ENCODE measurements around the gene MAGEA9. TPM values are rescaled to one million over a fixed set of nuclear protein-coding genes. Genes with fewer than 3 reads are reported as not detected.
A peak's percentile ranks its signal among the peaks of the same experiment; 100 is the strongest.

MAGEA9 gene
- total RNA-seq, 1 experiment from 2014 or later: not detected

DNA sequence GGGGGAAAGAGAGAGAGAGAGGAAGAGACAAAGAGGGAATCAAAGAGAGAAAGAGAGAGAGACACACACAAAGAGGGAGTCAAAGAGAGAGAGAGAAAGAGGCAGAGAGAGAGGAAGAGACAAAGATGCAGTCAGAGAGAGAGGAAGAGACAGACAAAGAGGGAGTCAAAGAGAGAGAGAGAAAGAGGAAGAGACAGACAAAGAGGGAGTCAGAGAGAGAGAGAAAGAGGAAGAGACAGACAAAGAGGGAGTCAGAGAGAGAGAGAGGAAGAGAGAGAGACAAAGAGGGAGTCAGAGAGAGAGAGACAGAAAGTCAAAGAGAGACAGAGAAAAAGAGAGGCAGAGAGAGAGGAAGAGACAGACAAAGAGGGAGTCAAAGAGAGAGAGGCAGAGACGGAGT, 45.5 kb downstream of the MAGEA9 start (continued):
- no peak for TF ChIP-seq ZNF219 (CRISPR knock-in tag; IDR thresholded peaks at IDR 0.05; ENCODE audit: borderline replicate concordance)
- TF ChIP-seq, protein P1, sequence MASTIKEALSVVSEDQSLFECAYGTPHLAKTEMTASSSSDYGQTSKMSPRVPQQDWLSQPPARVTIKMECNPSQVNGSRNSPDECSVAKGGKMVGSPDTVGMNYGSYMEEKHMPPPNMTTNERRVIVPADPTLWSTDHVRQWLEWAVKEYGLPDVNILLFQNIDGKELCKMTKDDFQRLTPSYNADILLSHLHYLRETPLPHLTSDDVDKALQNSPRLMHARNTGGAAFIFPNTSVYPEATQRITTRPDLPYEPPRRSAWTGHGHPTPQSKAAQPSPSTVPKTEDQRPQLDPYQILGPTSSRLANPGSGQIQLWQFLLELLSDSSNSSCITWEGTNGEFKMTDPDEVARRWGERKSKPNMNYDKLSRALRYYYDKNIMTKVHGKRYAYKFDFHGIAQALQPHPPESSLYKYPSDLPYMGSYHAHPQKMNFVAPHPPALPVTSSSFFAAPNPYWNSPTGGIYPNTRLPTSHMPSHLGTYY (CRISPR knock-in tag; IDR thresholded peaks at IDR 0.05): no peak
- TF ChIP-seq SMAD3 (CRISPR knock-in tag; IDR thresholded peaks at IDR 0.05; ENCODE audit: borderline replicate concordance): no peak

DNA sequence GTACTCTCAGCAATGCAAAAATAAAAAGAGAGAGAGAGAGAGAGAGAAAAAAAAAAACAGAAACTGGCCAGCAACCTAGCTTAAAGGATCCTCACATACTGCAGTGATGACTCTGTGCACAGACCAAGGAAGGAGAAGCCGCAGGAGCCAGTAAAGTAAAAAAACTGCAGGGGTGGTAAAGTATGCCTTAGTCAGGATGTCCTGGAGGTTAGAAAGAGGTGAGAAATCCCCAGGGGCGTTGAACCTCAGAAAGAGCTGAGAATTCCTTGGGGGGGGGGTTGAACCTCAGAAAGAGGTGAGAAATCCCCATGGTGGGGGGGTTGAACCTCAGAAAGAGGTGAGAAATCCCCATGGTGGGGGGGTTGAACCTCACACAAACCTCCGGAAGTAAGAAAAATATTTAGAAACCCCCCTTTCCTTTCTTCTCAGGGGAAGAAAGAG, 48.0 kb downstream of the MAGEA9 start:
- TF ChIP-seq CREM (CRISPR knock-in tag; IDR thresholded peaks at IDR 0.05) (no peak), CBFB (CRISPR knock-in tag; IDR thresholded peaks at IDR 0.05; ENCODE audit: low read depth) (no peak), NFYB (CRISPR knock-in tag; conservative IDR thresholded peaks at IDR 0.05; ENCODE audit: low read depth) (no peak), NR3C1 (CRISPR knock-in tag; conservative IDR thresholded peaks at IDR 0.05; ENCODE audit: low read depth) (no peak), OVOL2 (CRISPR knock-in tag; IDR thresholded peaks at IDR 0.05; ENCODE audit: borderline replicate concordance) (no peak), RORB (CRISPR knock-in tag; IDR thresholded peaks at IDR 0.05) (no peak), EMX1 (CRISPR knock-in tag; IDR thresholded peaks at IDR 0.05) (no peak), TEAD1 (CRISPR knock-in tag; IDR thresholded peaks at IDR 0.05) (no peak), FOXP1 (CRISPR knock-in tag; IDR thresholded peaks at IDR 0.05; ENCODE audit: borderline replicate concordance) (no peak), SMAD4 (CRISPR knock-in tag; IDR thresholded peaks at IDR 0.05) (no peak)
- TF ChIP-seq, protein P2, sequence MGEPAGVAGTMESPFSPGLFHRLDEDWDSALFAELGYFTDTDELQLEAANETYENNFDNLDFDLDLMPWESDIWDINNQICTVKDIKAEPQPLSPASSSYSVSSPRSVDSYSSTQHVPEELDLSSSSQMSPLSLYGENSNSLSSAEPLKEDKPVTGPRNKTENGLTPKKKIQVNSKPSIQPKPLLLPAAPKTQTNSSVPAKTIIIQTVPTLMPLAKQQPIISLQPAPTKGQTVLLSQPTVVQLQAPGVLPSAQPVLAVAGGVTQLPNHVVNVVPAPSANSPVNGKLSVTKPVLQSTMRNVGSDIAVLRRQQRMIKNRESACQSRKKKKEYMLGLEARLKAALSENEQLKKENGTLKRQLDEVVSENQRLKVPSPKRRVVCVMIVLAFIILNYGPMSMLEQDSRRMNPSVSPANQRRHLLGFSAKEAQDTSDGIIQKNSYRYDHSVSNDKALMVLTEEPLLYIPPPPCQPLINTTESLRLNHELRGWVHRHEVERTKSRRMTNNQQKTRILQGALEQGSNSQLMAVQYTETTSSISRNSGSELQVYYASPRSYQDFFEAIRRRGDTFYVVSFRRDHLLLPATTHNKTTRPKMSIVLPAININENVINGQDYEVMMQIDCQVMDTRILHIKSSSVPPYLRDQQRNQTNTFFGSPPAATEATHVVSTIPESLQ (CRISPR knock-in tag; IDR thresholded peaks at IDR 0.05): no peak
- TF ChIP-seq, protein P3, sequence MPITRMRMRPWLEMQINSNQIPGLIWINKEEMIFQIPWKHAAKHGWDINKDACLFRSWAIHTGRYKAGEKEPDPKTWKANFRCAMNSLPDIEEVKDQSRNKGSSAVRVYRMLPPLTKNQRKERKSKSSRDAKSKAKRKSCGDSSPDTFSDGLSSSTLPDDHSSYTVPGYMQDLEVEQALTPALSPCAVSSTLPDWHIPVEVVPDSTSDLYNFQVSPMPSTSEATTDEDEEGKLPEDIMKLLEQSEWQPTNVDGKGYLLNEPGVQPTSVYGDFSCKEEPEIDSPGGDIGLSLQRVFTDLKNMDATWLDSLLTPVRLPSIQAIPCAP (CRISPR knock-in tag; IDR thresholded peaks at IDR 0.05): no peak
- TF ChIP-seq, protein P4, sequence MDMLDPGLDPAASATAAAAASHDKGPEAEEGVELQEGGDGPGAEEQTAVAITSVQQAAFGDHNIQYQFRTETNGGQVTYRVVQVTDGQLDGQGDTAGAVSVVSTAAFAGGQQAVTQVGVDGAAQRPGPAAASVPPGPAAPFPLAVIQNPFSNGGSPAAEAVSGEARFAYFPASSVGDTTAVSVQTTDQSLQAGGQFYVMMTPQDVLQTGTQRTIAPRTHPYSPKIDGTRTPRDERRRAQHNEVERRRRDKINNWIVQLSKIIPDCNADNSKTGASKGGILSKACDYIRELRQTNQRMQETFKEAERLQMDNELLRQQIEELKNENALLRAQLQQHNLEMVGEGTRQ (CRISPR knock-in tag; IDR thresholded peaks at IDR 0.05): no peak
- TF ChIP-seq, protein P5, sequence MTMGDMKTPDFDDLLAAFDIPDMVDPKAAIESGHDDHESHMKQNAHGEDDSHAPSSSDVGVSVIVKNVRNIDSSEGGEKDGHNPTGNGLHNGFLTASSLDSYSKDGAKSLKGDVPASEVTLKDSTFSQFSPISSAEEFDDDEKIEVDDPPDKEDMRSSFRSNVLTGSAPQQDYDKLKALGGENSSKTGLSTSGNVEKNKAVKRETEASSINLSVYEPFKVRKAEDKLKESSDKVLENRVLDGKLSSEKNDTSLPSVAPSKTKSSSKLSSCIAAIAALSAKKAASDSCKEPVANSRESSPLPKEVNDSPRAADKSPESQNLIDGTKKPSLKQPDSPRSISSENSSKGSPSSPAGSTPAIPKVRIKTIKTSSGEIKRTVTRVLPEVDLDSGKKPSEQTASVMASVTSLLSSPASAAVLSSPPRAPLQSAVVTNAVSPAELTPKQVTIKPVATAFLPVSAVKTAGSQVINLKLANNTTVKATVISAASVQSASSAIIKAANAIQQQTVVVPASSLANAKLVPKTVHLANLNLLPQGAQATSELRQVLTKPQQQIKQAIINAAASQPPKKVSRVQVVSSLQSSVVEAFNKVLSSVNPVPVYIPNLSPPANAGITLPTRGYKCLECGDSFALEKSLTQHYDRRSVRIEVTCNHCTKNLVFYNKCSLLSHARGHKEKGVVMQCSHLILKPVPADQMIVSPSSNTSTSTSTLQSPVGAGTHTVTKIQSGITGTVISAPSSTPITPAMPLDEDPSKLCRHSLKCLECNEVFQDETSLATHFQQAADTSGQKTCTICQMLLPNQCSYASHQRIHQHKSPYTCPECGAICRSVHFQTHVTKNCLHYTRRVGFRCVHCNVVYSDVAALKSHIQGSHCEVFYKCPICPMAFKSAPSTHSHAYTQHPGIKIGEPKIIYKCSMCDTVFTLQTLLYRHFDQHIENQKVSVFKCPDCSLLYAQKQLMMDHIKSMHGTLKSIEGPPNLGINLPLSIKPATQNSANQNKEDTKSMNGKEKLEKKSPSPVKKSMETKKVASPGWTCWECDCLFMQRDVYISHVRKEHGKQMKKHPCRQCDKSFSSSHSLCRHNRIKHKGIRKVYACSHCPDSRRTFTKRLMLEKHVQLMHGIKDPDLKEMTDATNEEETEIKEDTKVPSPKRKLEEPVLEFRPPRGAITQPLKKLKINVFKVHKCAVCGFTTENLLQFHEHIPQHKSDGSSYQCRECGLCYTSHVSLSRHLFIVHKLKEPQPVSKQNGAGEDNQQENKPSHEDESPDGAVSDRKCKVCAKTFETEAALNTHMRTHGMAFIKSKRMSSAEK (CRISPR knock-in tag; IDR thresholded peaks at IDR 0.05; ENCODE audit: borderline replicate concordance): no peak
- TF ChIP-seq, protein P6, sequence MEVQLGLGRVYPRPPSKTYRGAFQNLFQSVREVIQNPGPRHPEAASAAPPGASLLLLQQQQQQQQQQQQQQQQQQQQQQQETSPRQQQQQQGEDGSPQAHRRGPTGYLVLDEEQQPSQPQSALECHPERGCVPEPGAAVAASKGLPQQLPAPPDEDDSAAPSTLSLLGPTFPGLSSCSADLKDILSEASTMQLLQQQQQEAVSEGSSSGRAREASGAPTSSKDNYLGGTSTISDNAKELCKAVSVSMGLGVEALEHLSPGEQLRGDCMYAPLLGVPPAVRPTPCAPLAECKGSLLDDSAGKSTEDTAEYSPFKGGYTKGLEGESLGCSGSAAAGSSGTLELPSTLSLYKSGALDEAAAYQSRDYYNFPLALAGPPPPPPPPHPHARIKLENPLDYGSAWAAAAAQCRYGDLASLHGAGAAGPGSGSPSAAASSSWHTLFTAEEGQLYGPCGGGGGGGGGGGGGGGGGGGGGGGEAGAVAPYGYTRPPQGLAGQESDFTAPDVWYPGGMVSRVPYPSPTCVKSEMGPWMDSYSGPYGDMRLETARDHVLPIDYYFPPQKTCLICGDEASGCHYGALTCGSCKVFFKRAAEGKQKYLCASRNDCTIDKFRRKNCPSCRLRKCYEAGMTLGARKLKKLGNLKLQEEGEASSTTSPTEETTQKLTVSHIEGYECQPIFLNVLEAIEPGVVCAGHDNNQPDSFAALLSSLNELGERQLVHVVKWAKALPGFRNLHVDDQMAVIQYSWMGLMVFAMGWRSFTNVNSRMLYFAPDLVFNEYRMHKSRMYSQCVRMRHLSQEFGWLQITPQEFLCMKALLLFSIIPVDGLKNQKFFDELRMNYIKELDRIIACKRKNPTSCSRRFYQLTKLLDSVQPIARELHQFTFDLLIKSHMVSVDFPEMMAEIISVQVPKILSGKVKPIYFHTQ (CRISPR knock-in tag; IDR thresholded peaks at IDR 0.05): no peak
- TF ChIP-seq, protein P7, sequence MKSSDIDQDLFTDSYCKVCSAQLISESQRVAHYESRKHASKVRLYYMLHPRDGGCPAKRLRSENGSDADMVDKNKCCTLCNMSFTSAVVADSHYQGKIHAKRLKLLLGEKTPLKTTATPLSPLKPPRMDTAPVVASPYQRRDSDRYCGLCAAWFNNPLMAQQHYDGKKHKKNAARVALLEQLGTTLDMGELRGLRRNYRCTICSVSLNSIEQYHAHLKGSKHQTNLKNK (CRISPR knock-in tag; IDR thresholded peaks at IDR 0.05): no peak
- TF ChIP-seq, protein P8, sequence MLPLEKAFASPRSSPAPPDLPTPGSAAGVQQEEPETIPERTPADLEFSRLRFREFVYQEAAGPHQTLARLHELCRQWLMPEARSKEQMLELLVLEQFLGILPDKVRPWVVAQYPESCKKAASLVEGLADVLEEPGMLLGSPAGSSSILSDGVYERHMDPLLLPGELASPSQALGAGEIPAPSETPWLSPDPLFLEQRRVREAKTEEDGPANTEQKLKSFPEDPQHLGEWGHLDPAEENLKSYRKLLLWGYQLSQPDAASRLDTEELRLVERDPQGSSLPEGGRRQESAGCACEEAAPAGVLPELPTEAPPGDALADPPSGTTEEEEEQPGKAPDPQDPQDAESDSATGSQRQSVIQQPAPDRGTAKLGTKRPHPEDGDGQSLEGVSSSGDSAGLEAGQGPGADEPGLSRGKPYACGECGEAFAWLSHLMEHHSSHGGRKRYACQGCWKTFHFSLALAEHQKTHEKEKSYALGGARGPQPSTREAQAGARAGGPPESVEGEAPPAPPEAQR (CRISPR knock-in tag; IDR thresholded peaks at IDR 0.05): no peak
- TF ChIP-seq, protein P9, sequence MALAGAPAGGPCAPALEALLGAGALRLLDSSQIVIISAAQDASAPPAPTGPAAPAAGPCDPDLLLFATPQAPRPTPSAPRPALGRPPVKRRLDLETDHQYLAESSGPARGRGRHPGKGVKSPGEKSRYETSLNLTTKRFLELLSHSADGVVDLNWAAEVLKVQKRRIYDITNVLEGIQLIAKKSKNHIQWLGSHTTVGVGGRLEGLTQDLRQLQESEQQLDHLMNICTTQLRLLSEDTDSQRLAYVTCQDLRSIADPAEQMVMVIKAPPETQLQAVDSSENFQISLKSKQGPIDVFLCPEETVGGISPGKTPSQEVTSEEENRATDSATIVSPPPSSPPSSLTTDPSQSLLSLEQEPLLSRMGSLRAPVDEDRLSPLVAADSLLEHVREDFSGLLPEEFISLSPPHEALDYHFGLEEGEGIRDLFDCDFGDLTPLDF (CRISPR knock-in tag; IDR thresholded peaks at IDR 0.05): no peak

More for the DNA sequence above, 48.0 kb downstream of the MAGEA9 start:
- peaks cover 5% of the 10 kb centered on the region for H3K36me3 Mint-ChIP-seq
- DNase-seq (ENCODE audit: low spot score) (no peak), ATAC-seq (peak; percentile 73)
- H3K4me1 Mint-ChIP-seq: peaks cover 77% of the 10 kb centered on the region
- peak overlapping the region; percentile 72 for H3K4me3 Mint-ChIP-seq
- H3K27me3 Mint-ChIP-seq (ENCODE audit: low read depth): no peaks in the 10 kb centered on the region
- ChIA-PET CTCF (interaction anchor here (0.7 kb wide), 1 partner anchor 109 kb away, joined by 3 read pairs; the partner anchor contains the start of gene EOLA2), POLR2A (interaction anchor here (0.7 kb wide), 1 partner anchor 19 kb away, joined by 4 read pairs; no protein-coding TSS in a partner anchor)
- H3K27ac Mint-ChIP-seq: peak overlapping the region; percentile 96
- peaks cover 5% of the 10 kb centered on the region for H3K9me3 Mint-ChIP-seq
